Myocyte (in vitro differentiated cells): ENCODE data around the gene LPCAT3. TPM values are rescaled to one million over a fixed set of nuclear protein-coding genes. Genes with fewer than 3 reads are reported as not detected.
"Not testable (repeated sequence)": the region's sequence is repeated elsewhere in the genome, so short reads cannot be mapped to it uniquely, and the experiment has no call there.

ENCODE experiments used
- DNase-seq: peaks from one replicate; pipeline ENCODE4 v3.0.0-alpha.2; 2012; ENCODE audit warnings: low read depth
- polyA plus RNA-seq: library from polyadenylated mRNA; unstranded; fragments of >200 nt; gene quantifications from one replicate; pipeline ENCODE4 v1.2.1, GENCODE V29; 2012; ENCODE audit warnings: missing spikeins
- total RNA-seq: library from RNA; depleted of rRNA; stranded (reverse); fragments of >200 nt; gene quantifications from 2 replicates; pipeline ENCODE4 v1.2.3, GENCODE V29; 2014

LPCAT3 gene, protein sequence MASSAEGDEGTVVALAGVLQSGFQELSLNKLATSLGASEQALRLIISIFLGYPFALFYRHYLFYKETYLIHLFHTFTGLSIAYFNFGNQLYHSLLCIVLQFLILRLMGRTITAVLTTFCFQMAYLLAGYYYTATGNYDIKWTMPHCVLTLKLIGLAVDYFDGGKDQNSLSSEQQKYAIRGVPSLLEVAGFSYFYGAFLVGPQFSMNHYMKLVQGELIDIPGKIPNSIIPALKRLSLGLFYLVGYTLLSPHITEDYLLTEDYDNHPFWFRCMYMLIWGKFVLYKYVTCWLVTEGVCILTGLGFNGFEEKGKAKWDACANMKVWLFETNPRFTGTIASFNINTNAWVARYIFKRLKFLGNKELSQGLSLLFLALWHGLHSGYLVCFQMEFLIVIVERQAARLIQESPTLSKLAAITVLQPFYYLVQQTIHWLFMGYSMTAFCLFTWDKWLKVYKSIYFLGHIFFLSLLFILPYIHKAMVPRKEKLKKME
- 55.7 and 79.8 TPM in 2 replicates for total RNA-seq
- 47.5 TPM for polyA plus RNA-seq

DNA sequence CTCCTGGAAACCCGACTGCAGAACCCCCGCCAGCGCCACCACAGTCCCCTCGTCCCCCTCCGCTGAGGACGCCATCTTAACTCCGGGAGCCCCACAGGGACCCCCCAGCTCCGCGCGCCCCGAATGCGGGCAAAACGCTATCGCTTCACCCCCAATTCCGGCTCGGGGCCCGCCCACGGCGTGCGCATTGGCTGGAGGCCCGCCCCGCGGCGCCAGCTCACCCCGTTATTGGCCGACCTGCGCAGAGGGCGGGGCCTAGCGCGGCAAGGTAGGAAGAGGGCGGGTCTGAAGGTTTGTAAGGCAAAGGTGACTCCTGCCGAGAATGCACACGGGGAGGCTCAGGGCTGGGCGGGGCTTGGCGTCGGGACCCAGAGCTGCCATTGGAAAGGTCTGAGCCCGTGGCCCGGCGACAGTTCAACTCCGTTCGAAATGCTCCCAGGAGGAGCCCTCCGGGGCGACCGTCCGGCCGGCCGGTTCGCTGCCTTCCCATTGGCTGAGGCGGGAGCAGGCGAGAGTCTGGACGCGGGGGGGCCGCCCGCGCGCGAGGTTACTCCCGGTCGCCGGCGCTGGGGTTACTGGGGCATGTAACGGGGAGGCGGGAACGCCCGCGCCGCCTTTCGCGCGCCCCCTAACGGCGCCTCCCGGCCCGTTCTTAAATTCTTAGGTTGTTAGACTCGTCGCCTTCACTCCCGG, at the start of gene LPCAT3:
LPCAT3 (minus strand) TSS at position 127 of the 693 bp plus-strand sequence; CDS start at position 75, 52 bp downstream.
- peak; percentile 96 for DNase-seq

DNA sequence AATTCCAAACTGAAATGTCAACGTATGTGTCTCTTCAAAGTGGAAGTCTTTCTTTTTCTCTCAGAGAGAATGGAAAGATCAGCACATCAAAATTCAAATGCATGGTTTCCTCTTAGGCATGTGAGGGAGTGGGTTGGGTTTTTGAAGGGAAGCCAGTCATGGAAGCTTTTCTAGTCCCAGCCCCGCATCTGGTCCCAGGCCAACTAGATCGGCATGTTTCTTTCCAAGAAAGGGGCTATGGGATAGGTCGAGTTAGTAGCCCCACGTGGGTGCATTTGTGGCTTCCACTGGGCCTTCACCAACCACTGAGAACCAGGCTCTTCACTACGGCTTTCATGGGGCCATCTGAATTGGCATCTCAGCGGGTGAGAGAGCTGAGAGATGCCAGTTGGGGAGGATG, 48.8 kb upstream of the LPCAT3 start:
- no peak for DNase-seq

DNA sequence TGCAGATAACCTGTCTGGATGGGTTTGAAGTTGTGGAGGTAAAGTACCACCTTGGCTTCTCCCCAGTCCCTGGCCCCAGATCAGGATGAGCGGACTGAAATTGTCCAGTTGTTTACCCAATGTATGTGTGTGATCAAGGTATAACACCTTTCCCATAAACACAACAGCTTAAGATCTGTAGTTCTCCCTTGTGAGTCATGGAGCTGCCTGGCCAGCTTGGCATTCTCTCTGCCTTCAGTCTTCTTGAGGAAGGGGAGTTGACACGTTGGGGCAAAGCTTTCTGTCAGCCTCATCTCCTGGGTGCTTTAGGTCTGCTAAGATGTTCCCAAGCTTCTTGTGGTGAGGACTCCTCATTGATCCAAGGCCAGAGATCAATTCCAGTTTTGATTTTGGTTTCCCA, 48.3 kb upstream of the LPCAT3 start:
- DNase-seq, result no peak

DNA sequence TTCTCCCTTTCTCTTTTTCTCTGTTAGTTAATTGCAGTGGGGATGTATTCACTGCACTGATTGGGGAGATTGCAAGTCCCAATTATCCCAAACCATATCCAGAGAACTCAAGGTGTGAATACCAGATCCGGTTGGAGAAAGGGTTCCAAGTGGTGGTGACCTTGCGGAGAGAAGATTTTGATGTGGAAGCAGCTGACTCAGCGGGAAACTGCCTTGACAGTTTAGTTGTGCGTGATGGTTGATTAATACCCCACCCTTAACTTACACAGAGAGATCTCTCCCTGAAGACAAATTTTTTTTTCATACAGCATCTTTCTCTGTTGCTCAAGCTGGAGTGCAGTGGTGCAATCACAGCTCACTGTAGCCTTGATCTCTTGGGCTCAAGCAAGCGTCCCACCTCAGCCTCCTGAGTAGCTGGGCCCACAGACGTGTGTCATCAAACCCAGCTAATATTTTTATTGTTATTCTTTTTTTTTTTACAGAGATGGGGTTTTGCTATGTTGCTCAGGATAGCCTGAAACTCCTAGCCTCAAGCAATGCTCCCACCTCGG, 46.9 kb upstream of the LPCAT3 start:
- no peak for DNase-seq

DNA sequence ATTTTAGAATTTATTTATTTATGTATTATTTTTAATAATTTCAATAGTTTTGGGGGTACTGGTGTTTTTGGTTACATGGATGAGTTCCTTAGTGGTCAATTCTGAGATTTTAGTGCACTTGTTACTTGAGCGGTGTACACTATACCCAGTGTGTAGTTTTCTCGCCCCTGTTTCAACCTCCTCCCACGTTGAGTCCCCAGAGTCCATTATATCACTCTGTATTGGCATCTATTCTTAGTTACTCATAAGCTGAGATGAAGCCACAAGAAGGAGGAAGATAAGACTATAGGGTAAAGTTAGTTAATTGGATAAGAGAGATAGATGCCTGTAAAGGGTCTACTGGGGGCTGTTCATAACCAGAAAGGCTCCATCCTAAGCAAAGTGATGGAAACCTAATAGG, 46.2 kb upstream of the LPCAT3 start:
- no peak for DNase-seq

DNA sequence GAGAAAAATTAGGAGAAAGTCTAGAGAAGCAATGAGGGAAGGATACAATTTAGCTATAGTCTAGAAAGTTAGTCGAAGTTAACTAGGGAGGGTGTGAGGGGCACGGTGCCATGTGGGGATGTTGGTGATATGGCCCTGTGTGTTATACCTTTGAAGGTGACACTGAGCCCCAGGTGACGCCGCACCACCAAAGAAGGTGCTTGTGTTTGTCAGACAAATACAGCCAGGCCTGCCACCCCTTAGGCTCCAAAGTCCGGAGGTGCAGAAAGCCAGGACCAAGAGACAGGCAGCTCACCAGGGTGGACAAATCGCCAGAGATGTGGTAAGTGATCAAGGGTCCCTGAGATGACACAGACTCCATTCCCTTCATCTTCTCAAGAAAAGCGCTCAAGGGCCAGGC, 43.3 kb upstream of the LPCAT3 start:
- no peak for DNase-seq

DNA sequence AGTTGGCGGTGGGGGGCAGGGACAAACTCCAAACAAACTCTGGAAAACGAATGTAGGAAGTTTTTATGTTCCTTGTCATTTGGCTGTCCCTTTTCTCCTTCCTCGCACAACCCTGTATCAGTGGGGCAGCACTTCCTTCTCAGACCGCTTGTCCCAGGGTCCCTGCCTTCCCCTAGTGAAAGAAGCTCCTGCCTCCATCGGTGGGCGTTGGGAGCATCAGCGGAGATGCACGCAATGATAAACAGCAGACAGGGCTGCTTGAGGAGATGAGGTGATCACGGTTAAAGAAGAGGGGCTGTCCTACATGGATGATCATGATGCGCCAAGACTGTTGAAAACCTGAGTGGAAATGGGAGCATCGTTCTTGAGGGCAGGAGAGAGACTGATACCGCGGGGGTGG, 42.9 kb upstream of the LPCAT3 start:
- no peak for DNase-seq

DNA sequence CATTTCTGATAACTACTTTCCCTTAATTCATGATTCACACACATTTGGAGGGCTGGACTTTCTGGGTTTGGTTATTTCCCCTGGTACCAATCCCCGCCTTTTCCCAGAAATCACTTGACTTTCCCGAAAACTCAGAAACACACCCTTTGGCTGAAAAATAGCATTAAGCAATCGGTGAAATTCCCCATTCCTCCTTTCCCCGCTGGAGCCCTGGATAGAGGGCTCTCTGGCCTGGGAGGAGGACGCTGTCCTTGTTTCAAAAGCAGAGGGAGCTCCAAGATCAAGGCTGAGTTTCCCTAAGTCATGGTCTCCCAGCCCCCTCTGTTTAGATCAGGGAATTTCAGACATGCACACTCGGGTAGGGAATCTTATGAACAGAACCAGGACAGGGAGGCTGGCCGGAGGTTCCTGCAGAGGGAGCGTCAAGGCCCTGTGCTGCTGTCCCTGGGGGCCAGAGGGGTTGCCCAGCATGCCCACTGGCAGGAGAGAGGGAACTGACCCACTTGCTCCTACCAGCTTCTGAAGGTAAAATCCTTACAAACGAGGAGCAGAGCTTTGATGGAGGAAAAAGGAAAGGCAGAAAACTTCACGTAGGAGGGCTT, 42.2 kb upstream of the LPCAT3 start, which contains the start of gene C1S:
C1S (plus strand) TSS at position 366 of the 602 bp plus-strand sequence. CDS start 1,195 bp downstream, outside the sequence.
- DNase-seq, result peak; percentile 97

DNA sequence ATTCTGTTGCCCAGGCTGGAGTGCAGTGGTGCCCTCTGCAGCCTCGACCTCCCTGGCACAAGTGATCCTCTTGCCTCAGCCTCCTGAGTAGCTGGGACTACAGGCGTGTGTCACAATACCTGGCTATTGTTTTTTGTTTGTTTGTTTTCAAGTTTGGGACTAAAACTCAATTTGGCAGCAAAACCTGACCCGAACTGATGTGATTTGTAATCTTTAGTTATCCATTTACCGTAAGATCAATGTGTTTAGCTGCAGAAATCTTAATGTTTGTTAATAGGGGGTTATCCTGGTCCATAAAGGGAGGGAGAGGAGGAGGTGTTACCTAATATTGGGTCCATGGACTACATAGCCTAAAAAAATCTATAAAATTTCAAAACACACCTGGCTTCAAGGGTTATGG, 41.5 kb upstream of the LPCAT3 start:
- no peak for DNase-seq

DNA sequence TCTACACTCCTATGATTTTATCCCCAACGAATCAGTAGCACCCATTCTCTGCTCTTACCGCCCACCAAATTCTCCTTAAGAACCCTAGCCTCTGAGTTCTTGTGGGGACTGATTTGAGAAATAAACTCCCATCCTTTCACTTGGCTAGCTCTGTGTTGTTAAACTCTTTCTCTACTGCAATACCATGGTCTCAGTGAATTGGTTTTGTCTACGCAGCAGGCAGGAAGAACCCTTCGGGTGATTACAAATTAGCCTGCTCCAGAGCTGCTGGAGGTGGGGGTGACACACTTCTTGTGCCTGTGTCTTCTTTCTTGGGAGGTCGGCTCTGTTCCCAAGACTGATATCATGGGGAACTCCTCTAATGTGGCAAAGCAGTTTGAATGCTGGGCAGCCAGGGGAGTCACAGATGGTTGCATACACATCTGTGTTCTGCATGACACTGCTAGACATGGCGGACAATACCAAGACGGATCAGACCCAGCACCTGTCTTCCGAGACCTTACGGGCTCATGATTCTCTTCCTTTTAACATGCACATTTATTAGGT, 40.6 kb upstream of the LPCAT3 start:
- no peak for DNase-seq

DNA sequence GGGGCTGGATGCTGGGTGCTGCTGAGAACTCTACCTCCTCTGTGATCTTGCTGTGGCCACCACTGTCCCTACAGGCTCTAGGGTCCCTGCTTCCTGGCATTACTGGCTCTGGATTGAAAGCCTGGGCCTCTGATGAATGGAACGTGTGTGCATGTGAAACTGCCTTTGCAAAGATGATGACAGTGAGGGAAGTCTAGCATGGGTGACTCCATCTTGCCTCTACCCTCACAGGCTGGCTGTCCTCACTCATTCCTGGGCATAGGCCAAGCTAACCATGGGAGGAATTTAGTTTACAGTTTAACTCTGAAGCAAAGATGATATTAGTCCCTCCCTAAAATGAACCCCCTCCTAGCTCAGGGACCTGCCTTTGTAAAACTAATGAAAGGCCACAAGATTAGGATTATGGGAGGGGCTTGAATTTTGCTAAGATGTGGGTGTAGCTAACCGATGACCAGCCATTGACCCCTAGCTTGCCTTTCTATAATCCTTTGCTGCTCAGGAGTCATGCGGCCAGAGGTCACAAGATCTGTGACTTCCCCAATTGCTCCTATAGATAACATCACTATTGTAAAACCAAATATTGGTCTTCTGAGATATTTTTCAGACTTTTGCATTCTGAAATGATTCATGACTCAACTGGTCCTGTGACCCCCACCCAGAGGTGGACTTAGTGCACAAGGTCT, 40.0 kb upstream of the LPCAT3 start:
- DNase-seq, result no peak

DNA sequence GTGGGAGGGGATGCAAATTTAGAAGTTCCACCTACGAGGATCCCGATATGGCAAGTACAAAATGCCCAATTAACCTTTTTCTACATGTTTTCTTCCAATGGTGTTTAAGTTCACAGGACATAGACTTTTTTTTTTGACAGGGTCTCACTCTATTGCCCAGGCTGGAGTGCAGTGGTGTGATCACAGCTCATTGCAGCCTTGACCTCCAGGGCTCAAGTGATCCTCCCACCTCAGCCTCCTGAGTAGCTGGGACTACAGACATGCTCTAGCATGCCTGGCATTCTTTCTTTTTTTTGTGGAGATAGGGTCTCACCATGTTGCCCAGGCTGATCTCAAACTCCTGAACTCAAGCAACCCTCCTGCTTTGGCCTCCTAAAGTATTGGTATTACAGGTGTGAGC, 37.5 kb upstream of the LPCAT3 start:
- DNase-seq, result not testable (repeated sequence)

DNA sequence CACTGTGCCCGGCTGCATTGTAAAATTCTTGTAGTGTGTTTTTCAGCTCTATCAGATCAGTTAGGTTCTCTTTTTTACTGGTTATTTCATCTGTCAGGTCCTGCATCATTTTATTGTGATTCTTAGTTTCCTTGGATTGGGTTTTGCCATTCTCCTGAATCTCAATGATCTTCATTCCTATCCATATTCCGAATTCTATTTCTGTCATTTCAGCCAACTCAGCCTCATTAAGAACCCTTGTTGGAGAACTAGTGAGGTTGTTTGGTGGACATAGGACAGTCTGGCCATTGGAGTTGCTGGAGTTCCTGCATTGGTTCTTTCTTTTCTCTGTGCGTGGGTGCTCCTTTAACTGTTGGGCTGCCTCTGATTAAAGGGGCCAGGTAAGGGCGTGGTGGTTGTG, 36.6 kb upstream of the LPCAT3 start:
- DNase-seq, result no peak

DNA sequence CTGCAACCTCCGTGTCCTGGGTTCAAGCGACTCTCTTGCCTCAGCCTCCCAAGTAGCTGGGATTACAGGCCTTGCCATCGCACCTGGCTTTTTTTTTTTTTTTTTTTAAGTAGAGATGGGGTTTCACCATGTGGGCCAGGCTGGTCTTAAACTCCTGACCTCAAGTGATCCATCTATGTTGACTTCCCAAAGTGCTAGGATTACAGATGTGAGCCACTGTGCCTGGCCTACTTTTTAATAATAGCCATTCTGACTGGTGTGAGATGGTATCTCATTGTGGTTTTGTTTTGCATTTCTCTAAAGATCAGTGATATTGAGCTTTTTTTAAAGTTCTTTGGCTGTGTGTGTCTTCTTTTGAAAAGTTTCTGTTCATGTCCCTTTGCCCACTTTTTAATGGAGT, 31.7 kb upstream of the LPCAT3 start:
- DNase-seq, result not testable (repeated sequence)

DNA sequence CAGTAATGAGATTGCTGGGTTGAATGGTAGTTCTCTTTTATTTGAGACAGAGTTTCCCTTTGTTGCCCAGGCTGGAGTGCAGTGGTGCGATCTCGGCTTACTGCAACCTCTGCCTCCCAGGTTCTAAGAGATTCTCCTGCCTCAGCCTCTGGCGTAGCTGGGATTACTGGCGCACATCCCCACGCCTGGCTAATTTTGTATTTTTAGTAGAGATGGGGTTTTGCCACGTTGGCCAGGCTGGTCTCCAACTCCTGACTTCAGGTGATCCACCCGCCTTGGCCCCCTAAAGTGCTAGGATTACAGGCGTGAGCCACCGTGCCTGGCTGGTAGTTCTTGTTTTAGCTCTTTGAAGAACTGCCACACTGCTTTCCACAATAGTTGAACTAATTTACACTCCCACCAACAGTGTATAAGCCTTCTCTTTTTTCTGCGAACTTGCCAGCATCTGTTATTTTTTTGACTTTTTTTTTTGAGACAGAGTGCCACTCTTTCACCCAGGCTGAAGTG, 31.2 kb upstream of the LPCAT3 start:
- DNase-seq, result not testable (repeated sequence)

DNA sequence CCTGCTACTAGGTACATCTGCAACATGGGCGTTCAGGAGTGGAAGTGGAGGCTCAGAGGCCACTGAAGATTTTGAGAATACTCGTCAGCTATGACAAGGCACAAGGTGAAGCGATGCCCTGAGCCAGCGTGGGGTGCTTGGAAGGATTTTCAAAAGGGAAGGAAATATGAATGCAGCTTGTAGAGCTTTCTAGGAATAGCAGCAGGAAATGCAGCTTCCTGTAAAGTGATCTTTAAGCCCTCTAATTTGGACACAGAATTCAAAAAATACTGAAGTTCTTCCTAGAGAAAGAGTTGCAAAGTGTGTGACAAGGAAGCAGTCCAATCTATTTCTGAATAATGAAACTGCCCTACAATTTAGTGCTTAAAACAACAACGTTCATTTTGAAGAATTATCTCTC, 29.0 kb upstream of the LPCAT3 start:
- no peak for DNase-seq

DNA sequence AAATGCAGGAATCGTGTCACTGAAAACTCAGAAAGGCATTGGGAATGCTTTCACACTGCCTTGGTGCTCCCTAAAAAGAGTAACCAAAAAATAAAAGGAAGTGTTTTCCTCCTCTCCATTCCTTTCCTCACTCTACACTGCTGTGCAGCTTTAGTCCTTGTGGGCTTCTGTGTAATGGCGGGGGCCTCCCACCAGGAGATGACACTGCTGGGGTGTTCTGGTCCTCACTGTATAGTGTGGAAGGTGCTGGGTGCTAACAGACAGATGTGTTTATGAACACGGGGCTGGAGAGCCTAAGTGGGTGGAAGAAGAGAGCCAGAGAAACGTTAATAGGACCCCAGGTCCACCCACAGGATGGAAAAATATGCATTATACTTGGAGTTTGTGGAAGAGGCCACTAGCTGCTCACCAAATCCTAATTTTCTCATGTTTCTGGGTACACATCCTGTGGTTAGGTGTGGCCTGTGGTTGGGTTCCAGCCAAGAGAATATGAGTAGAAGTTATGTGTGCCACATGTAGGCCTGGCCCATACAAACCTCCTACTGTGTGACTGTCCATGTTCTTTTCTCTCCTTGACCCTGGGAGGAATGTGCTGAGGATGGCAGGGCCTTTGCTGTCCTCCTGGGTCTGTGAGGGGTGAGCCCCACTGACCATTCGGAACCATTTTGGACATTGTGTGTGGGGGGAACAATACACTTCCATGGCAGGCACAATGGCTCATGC, 28.3 kb upstream of the LPCAT3 start:
- DNase-seq, result no peak

DNA sequence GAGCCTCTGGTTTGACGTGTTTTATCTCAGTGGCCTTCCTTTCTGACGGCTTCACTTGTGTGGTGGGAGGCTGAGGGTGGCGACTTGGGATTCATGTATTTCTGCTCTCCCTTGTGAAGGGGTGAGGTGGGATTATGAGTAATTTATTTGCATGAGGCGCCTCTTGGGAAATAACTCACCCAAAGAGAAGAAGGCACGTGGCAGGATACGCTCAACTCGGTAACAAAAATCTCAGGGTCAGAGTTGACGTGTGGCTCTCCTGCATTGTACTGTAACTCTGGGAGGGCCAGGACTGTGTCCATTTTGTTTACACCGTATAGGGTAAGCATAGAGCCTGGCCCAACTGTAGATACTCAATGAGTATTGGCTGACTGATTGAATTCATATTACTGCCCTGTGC, 27.6 kb upstream of the LPCAT3 start:
- no peak for DNase-seq

DNA sequence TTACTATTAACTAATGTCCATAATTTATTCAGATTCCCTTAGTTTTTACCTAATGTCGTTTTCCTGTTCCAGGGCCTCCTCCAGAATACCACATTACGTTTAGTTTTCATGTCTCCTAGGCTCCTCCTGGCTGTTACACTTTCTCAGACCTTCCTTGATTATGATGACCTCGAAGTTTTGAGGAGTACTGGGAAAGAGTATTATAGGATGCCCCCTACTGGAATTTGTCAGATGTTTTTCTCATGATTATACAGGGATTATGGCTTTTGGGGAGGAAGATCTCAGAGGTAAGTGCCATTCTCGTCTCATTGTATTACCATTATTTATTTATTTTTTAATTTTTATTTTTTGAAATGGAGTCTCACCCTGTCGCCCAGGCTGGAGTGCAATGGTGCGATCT, 24.6 kb upstream of the LPCAT3 start:
- DNase-seq, result peak; percentile 46

DNA sequence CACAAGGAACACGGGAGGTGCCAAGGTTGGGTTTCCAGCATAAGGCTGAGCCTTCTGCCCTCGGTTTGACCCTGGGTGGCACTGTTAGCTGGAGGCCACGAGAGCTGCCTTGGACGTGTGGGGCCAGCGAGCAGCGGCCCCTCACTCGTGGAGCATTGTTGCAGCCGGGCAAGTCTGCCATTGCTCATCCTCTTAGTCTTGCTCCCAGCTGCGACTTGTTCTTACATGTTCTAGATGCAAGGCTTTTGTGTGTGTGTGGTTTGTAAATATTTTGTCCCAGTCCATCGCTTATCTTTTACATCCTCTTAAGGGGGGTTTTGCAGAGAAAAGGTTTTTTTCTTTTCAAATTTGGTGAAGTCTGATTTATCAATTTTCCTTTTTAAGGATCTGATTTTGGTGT, 21.1 kb upstream of the LPCAT3 start:
- DNase-seq, result no peak
